ENCODE data around the gene CRELD2. TPM values are rescaled to one million over a fixed set of nuclear protein-coding genes. Genes with fewer than 3 reads are reported as not detected.
A peak's percentile ranks its signal among the peaks of the same experiment; 100 is the strongest.

Gene CRELD2
- total and polyA plus RNA-seq, 2 of the 13 experiments (the other 11 are each of a cell fraction or from before 2014, with no cell fraction given), result 17.2 to 44.7 TPM

DNA sequence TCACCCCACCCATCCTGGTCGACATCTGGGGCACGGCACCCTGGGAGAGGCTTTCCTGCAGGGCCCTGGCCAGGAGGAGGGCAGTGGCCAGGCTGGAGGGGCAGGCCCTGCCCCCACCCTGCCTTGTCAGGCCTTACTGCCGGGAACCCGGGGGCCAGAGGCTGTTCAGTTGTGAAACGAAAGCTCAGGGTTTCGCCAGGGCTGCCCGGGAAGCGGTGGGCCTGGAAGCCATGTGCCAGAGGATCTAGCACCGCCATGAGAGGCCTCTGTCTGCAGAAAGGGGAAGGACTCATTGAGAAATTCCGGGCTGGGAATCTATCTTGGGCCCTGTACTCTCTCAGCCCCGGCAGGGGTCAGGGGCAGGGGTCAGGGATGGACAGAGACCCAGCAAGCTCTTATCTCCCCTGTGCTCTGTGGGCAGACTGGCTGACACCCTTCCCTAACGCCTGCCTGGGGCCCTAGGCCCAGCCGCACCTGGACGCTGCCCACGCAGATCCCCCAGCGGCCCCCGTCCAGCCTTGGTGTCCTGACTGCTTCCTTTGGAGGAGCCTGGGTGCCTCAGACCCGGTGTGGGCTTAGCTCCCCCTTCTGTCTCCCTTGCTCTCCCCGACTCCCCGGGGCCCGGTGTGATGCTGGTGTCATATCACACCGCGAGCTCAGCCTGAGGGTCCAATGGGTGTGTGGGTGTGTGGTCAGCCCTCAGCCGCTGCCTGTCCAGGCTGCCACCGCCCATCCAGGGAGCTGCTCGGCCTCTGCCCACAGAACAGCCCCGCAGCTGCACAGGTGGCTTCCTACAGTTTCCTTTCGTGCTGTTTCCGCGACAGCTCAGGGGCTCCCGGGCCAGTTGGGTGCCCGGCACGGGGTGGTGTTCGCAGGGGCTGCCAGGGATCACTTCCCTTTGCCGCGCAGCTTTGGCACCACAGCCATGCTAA is 48.6 kb downstream of the CRELD2 start (continued):
- TF ChIP-seq MAZ (IDR thresholded peaks at IDR 0.05; ENCODE audit: borderline replicate concordance, low read depth, low read length) (0 out of 2 replicates have a peak, but pooled peaks have one; percentile 11), MAZ (CRISPR knock-in tag; IDR thresholded peaks at IDR 0.05; ENCODE audit: low read depth) (no peak; the same call in 1 of the 2 replicates), MEIS2 (CRISPR knock-in tag; IDR thresholded peaks at IDR 0.05) (peak; percentile 41; the same call in 1 of the 2 replicates), RXRA (CRISPR knock-in tag; IDR thresholded peaks at IDR 0.05) (peak; percentile 14; the same call in 1 of the 2 replicates), ZKSCAN8 (CRISPR knock-in tag; IDR thresholded peaks at IDR 0.05; ENCODE audit: borderline replicate concordance) (no peak), ISL2 (CRISPR knock-in tag; IDR thresholded peaks at IDR 0.05) (peak; percentile 55), IKZF1 (IDR thresholded peaks at IDR 0.05) (no peak), U2AF2 (IDR thresholded peaks at IDR 0.05; ENCODE audit: low read depth, low read length) (no peak), ZFYVE20 (CRISPR knock-in tag; IDR thresholded peaks at IDR 0.05; ENCODE audit: borderline replicate concordance, low read depth) (no peak), ZNF546 (CRISPR knock-in tag; conservative IDR thresholded peaks at IDR 0.05) (no peak), ZNF816 (CRISPR knock-in tag; IDR thresholded peaks at IDR 0.05; ENCODE audit: borderline replicate concordance) (peak; percentile 63; the same call in 1 of the 2 replicates), REPIN1 (CRISPR knock-in tag; IDR thresholded peaks at IDR 0.05; ENCODE audit: borderline replicate concordance, low read depth) (no peak), GTF3A (CRISPR knock-in tag; conservative IDR thresholded peaks at IDR 0.05) (no peak), KMT2B (CRISPR knock-in tag; IDR thresholded peaks at IDR 0.05) (no peak), GZF1 (CRISPR knock-in tag; IDR thresholded peaks at IDR 0.05) (peak; percentile 55; the same call in 1 of the 2 replicates), GLI4 (CRISPR knock-in tag; IDR thresholded peaks at IDR 0.05; ENCODE audit: borderline replicate concordance) (0 out of 2 replicates have a peak, but pooled peaks have one; percentile 57), SMARCE1 (IDR thresholded peaks at IDR 0.05; ENCODE audit: borderline replicate concordance) (no peak)
- TF ChIP-seq, protein P1, sequence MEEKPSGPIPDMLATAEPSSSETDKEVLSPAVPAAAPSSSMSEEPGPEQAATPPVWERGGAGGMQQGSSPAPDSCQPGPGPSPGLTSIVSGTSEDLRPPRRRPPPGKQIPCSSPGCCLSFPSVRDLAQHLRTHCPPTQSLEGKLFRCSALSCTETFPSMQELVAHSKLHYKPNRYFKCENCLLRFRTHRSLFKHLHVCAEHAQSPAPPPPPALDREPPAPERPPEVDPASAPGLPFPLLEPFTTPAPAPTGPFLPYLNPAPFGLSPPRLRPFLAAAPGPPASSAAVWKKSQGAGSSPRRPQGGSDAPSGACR (CRISPR knock-in tag; IDR thresholded peaks at IDR 0.05), result no peak
- TF ChIP-seq, protein P2, sequence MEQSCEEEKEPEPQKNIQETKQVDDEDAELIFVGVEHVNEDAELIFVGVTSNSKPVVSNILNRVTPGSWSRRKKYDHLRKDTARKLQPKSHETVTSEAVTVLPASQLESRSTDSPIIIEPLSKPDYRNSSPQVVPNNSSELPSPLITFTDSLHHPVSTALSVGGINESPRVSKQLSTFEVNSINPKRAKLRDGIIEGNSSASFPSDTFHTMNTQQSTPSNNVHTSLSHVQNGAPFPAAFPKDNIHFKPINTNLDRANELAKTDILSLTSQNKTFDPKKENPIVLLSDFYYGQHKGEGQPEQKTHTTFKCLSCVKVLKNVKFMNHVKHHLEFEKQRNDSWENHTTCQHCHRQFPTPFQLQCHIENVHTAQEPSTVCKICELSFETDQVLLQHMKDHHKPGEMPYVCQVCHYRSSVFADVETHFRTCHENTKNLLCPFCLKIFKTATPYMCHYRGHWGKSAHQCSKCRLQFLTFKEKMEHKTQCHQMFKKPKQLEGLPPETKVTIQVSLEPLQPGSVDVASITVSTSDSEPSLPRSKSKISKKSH (CRISPR knock-in tag; IDR thresholded peaks at IDR 0.05; ENCODE audit: borderline replicate concordance), result no peak
- TF ChIP-seq, protein P3, sequence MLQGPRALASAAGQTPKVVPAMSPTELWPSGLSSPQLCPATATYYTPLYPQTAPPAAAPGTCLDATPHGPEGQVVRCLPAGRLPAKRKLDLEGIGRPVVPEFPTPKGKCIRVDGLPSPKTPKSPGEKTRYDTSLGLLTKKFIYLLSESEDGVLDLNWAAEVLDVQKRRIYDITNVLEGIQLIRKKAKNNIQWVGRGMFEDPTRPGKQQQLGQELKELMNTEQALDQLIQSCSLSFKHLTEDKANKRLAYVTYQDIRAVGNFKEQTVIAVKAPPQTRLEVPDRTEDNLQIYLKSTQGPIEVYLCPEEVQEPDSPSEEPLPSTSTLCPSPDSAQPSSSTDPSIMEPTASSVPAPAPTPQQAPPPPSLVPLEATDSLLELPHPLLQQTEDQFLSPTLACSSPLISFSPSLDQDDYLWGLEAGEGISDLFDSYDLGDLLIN (CRISPR knock-in tag; IDR thresholded peaks at IDR 0.05; ENCODE audit: borderline replicate concordance), result no peak
- TF ChIP-seq, protein P4, sequence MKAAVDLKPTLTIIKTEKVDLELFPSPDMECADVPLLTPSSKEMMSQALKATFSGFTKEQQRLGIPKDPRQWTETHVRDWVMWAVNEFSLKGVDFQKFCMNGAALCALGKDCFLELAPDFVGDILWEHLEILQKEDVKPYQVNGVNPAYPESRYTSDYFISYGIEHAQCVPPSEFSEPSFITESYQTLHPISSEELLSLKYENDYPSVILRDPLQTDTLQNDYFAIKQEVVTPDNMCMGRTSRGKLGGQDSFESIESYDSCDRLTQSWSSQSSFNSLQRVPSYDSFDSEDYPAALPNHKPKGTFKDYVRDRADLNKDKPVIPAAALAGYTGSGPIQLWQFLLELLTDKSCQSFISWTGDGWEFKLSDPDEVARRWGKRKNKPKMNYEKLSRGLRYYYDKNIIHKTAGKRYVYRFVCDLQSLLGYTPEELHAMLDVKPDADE (CRISPR knock-in tag; IDR thresholded peaks at IDR 0.05), result no peak
- TF ChIP-seq, protein P5, sequence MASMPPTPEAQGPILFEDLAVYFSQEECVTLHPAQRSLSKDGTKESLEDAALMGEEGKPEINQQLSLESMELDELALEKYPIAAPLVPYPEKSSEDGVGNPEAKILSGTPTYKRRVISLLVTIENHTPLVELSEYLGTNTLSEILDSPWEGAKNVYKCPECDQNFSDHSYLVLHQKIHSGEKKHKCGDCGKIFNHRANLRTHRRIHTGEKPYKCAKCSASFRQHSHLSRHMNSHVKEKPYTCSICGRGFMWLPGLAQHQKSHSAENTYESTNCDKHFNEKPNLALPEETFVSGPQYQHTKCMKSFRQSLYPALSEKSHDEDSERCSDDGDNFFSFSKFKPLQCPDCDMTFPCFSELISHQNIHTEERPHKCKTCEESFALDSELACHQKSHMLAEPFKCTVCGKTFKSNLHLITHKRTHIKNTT (CRISPR knock-in tag; IDR thresholded peaks at IDR 0.05), result no peak

All from HepG2 (cell line).